Measurements from ENCODE around the gene TIMMDC1.
"Not testable (repeated sequence)": the region's sequence is repeated elsewhere in the genome, so short reads cannot be mapped to it uniquely, and the experiment has no call there.

The TIMMDC1 gene

GRCh38 chr3:119557877-119558269, 59.5 kb downstream of the TIMMDC1 start:
- no peak for DNase-seq

- no peak for DNase-seq
Measured at GRCh38 chr3:119558626-119559317, 60.4 kb downstream of the TIMMDC1 start.

- no peak for DNase-seq
Measured at GRCh38 chr3:119559441-119559963, 61.2 kb downstream of the TIMMDC1 start, which contains the start of gene CD80. Gene CD80 (minus strand): TSS chr3:119559614. CDS start chr3:119557728, 1,886 bp downstream.

GRCh38 chr3:119560160-119560559, 61.8 kb downstream of the TIMMDC1 start:
- DNase-seq = no peak

GRCh38 chr3:119562307-119562961, 64.1 kb downstream of the TIMMDC1 start:
- no peak for DNase-seq

GRCh38 chr3:119563334-119563733, 65.0 kb downstream of the TIMMDC1 start:
- DNase-seq = not testable (repeated sequence)

- no peak for DNase-seq
Measured at GRCh38 chr3:119569156-119569555, 70.8 kb downstream of the TIMMDC1 start.

GRCh38 chr3:119570229-119570628, 71.9 kb downstream of the TIMMDC1 start:
- DNase-seq = no peak

GRCh38 chr3:119571230-119571629, 72.9 kb downstream of the TIMMDC1 start:
- no peak for DNase-seq

- no peak for DNase-seq
Measured at GRCh38 chr3:119571688-119572087, 73.3 kb downstream of the TIMMDC1 start.

All from NCI-H774 (cell line).